Nephron progenitor cell (in vitro differentiated cells): ENCODE measurements around the gene NBR1.
A peak's percentile ranks its signal among the peaks of the same experiment; 100 is the strongest.
"Not testable (repeated sequence)": the region's sequence is repeated elsewhere in the genome, so short reads cannot be mapped to it uniquely, and the experiment has no call there.

ENCODE experiments used
- DNase-seq: peaks from one replicate; pipeline ENCODE4 v3.0.0; 2021
- H3K27ac Mint-ChIP-seq: 2 replicates; pipeline ENCODE4 v1.8.0; 2021; ENCODE audit warnings: mild to moderate bottlenecking, moderate library complexity, mixed read lengths
- H3K27me3 Mint-ChIP-seq: 2 replicates; pipeline ENCODE4 v1.8.0; 2021; ENCODE audit warnings: mild to moderate bottlenecking, low read depth, mixed read lengths; ENCODE audit not compliant: poor library complexity
- H3K36me3 Mint-ChIP-seq: 2 replicates; pipeline ENCODE4 v1.8.0; 2021; ENCODE audit warnings: low read depth, mixed read lengths
- H3K4me1 Mint-ChIP-seq: 2 replicates; pipeline ENCODE4 v1.8.0; 2021; ENCODE audit warnings: mixed read lengths
- H3K4me3 Mint-ChIP-seq: 2 replicates; pipeline ENCODE4 v1.8.0; 2021; ENCODE audit warnings: mild to moderate bottlenecking, moderate library complexity, mixed read lengths
- H3K9me3 Mint-ChIP-seq: 2 replicates; pipeline ENCODE4 v1.8.0; 2021; ENCODE audit warnings: mild to moderate bottlenecking, moderate library complexity, mixed read lengths
- CTCF ChIP-seq: fragments of 200-600 bp; sonication (generic); IDR thresholded peaks from 2 replicates; pipeline ENCODE4 v1.5.0; 2021; ENCODE audit warnings: antibody characterized with exemption

NBR1 gene

GRCh38 chr17:43129671-43130010 lies 41.4 kb upstream of the NBR1 start:
- H3K27ac Mint-ChIP-seq: no peak overlapping the region
- H3K4me1 Mint-ChIP-seq: peaks cover 32% of the 10 kb centered on the region
- H3K4me3 Mint-ChIP-seq: no peak overlapping the region
- no peaks in the 10 kb centered on the region for H3K9me3 Mint-ChIP-seq
- H3K27me3 Mint-ChIP-seq: no peaks in the 10 kb centered on the region
- peaks cover 29% of the 10 kb centered on the region for H3K36me3 Mint-ChIP-seq
- no peak for DNase-seq
- no peak for TF ChIP-seq CTCF

GRCh38 chr17:43132117-43132516 lies 38.9 kb upstream of the NBR1 start:
- Mint-ChIP-seq H3K27me3 (no peaks in the 10 kb centered on the region), H3K27ac (no peak overlapping the region), H3K4me3 (no peak overlapping the region), H3K36me3 (peaks cover 31% of the 10 kb centered on the region), H3K9me3 (no peaks in the 10 kb centered on the region), H3K4me1 (peaks cover 16% of the 10 kb centered on the region)
- no peak for TF ChIP-seq CTCF
- DNase-seq: no peak

- Mint-ChIP-seq H3K36me3 (peaks cover 25% of the 10 kb centered on the region), H3K4me1 (peaks cover 16% of the 10 kb centered on the region)
- not testable (repeated sequence) for H3K27ac Mint-ChIP-seq, H3K9me3 Mint-ChIP-seq, H3K4me3 Mint-ChIP-seq, H3K27me3 Mint-ChIP-seq, DNase-seq
Measured at GRCh38 chr17:43133439-43133838, 37.6 kb upstream of the NBR1 start.

GRCh38 chr17:43134774-43135453 lies 36.1 kb upstream of the NBR1 start:
- peak overlapping the region; percentile 60 for H3K27ac Mint-ChIP-seq

GRCh38 chr17:43135454-43135819 lies 35.6 kb upstream of the NBR1 start:
- Mint-ChIP-seq H3K27me3 (no peaks in the 10 kb centered on the region), H3K4me3 (no peak overlapping the region), H3K4me1 (peaks cover 21% of the 10 kb centered on the region), H3K9me3 (no peaks in the 10 kb centered on the region), H3K36me3 (peaks cover 29% of the 10 kb centered on the region), H3K27ac (no peak overlapping the region)
- no peak for TF ChIP-seq CTCF
- no peak for DNase-seq

More at GRCh38 chr17:43134774-43135453, 36.1 kb upstream of the NBR1 start:
- Mint-ChIP-seq H3K9me3 (no peaks in the 10 kb centered on the region), H3K4me1 (peaks cover 21% of the 10 kb centered on the region), H3K36me3 (peaks cover 25% of the 10 kb centered on the region), H3K27me3 (no peaks in the 10 kb centered on the region), H3K4me3 (no peak overlapping the region)
- no peak for TF ChIP-seq CTCF
- no peak for DNase-seq

GRCh38 chr17:43136574-43136973 lies 34.4 kb upstream of the NBR1 start:
- H3K27me3 Mint-ChIP-seq, DNase-seq, H3K27ac Mint-ChIP-seq, H3K9me3 Mint-ChIP-seq, H3K4me3 Mint-ChIP-seq: not testable (repeated sequence)
- Mint-ChIP-seq H3K36me3 (peaks cover 29% of the 10 kb centered on the region), H3K4me1 (peaks cover 21% of the 10 kb centered on the region)

GRCh38 chr17:43138531-43138930 lies 32.5 kb upstream of the NBR1 start:
- H3K27me3 Mint-ChIP-seq, H3K9me3 Mint-ChIP-seq: not testable (repeated sequence)

More at GRCh38 chr17:43138531-43138930, 32.5 kb upstream of the NBR1 start:
- DNase-seq, H3K4me3 Mint-ChIP-seq, H3K27ac Mint-ChIP-seq: not testable (repeated sequence)
- Mint-ChIP-seq H3K36me3 (peaks cover 26% of the 10 kb centered on the region), H3K4me1 (peaks cover 21% of the 10 kb centered on the region)
